Activated CD8-positive, alpha-beta T cell treated with anti-CD3 and anti-CD28 coated beads for 36 hours (primary cell): ENCODE measurements around the gene CALHM2. TPM values are rescaled to one million over a fixed set of nuclear protein-coding genes. Genes with fewer than 3 reads are reported as not detected.

Experiments used
- ATAC-seq: fragments of 200-7000 bp; cut with Tn5 transposase; one replicate; pipeline ENCODE4 v1.10.0; 2021; ENCODE audit warnings: mild to moderate bottlenecking, moderate library complexity
- CTCF ChIA-PET: fragments of 350-600 bp; sonication (Branson Sonifier 250); formaldehyde crosslinking; loops from one replicate; lab custom pipeline; 2021; ENCODE audit warnings: antibody characterized with exemption; lab: Charles Lee
- POLR2A ChIA-PET: fragments of 350-600 bp; sonication (Branson Sonifier 250); formaldehyde crosslinking; loops from one replicate; lab custom pipeline; 2021; ENCODE audit warnings: antibody characterized with exemption; lab: Charles Lee
- DNase-seq: peaks from one replicate; pipeline ENCODE4 v3.0.0-alpha.2; 2020
- H3K27ac Mint-ChIP-seq: one replicate; pipeline ENCODE4 v1.8.0; 2021; ENCODE audit warnings: mild to moderate bottlenecking, mixed read lengths
- H3K27me3 Mint-ChIP-seq: one replicate; pipeline ENCODE4 v1.8.0; 2021; ENCODE audit warnings: mixed read lengths
- H3K36me3 Mint-ChIP-seq: one replicate; pipeline ENCODE4 v1.8.0; 2021; ENCODE audit warnings: low read depth, mixed read lengths
- H3K4me1 Mint-ChIP-seq: one replicate; pipeline ENCODE4 v1.8.0; 2021; ENCODE audit warnings: low read depth, mixed read lengths
- H3K4me3 Mint-ChIP-seq: one replicate; pipeline ENCODE4 v1.8.0; 2021; ENCODE audit warnings: mild to moderate bottlenecking, moderate library complexity, mixed read lengths
- H3K9me3 Mint-ChIP-seq: one replicate; pipeline ENCODE4 v1.8.0; 2021; ENCODE audit warnings: mixed read lengths
- CTCF ChIP-seq: fragments of 200-600 bp; IDR thresholded peaks from one replicate; pipeline ENCODE4 v1.8.0; 2022; ENCODE audit warnings: antibody characterized with exemption, mild to moderate bottlenecking
- intact Hi-C: fragments of 100-400 bp; cut with micrococcal nuclease; formaldehyde crosslinking; loops from one replicate; pipeline ENCODE4 v1.10.0; 2022
- total RNA-seq, 2 experiments: library from RNA; stranded (reverse); gene quantifications; one replicate each; pipeline ENCODE4 v1.2.3, GENCODE V29; 2021

Gene CALHM2
- total RNA-seq, 2 experiments from 2014 or later, result 7.6 to 9.5 TPM

GRCh38 chr10:103449208-103450144 lies 2.7 kb downstream of the CALHM2 start:
- H3K27ac Mint-ChIP-seq, result peak overlapping the region; percentile 53
- peaks cover 36% of the 10 kb centered on the region for H3K4me1 Mint-ChIP-seq
- ATAC-seq, result no peak
- H3K36me3 Mint-ChIP-seq, result peaks cover 42% of the 10 kb centered on the region
- peak overlapping the region; percentile 2 for H3K4me3 Mint-ChIP-seq
- no peaks in the 10 kb centered on the region for H3K9me3 Mint-ChIP-seq
- DNase-seq, result no peak
- ChIA-PET CTCF (interaction anchor here (1.1 to 2.4 kb wide), 2 partner anchors 32 to 33 kb away, joined by 3 to 9 read pairs; no protein-coding TSS in a partner anchor), POLR2A (interaction anchor here (0.9 to 1.9 kb wide), 6 partner anchors 10 to 43 kb away, joined by 3 to 6 read pairs (median 4); no protein-coding TSS in a partner anchor)
- no peaks in the 10 kb centered on the region for H3K27me3 Mint-ChIP-seq
- intact Hi-C loops, result loop anchor here (5.0 kb wide), 1 partner anchor 38 kb away; no protein-coding TSS in a partner anchor
- no peak for TF ChIP-seq CTCF

- peak overlapping the region; percentile 30 for H3K27ac Mint-ChIP-seq
- no peak for DNase-seq
- H3K4me1 Mint-ChIP-seq, result peaks cover 36% of the 10 kb centered on the region
- no peak for TF ChIP-seq CTCF
- ChIA-PET POLR2A (interaction anchor here (1.3 kb wide), 1 partner anchor 15 kb away, joined by 3 read pairs; no protein-coding TSS in a partner anchor), CTCF (interaction anchor here (1.1 to 2.4 kb wide), 3 partner anchors 28 to 32 kb away, joined by 3 to 9 read pairs (median 3); no protein-coding TSS in a partner anchor)
- no peaks in the 10 kb centered on the region for H3K27me3 Mint-ChIP-seq
- H3K4me3 Mint-ChIP-seq, result no peak overlapping the region
- H3K36me3 Mint-ChIP-seq, result peaks cover 49% of the 10 kb centered on the region
- intact Hi-C loops, result no loop called here
- H3K9me3 Mint-ChIP-seq, result no peaks in the 10 kb centered on the region
- ATAC-seq, result no peak
Observed at GRCh38 chr10:103448746-103449145, 3.4 kb downstream of the CALHM2 start.

GRCh38 chr10:103447187-103447586 lies 5.0 kb downstream of the CALHM2 start:
- H3K4me1 Mint-ChIP-seq, result peaks cover 29% of the 10 kb centered on the region
- CTCF ChIA-PET, result interaction anchor here (1.4 kb wide), 1 partner anchor 30 kb away, joined by 3 read pairs; no protein-coding TSS in a partner anchor
- H3K36me3 Mint-ChIP-seq, result peaks cover 58% of the 10 kb centered on the region
- DNase-seq, result no peak
- intact Hi-C loops, result no loop called here
- H3K27ac Mint-ChIP-seq, result peak overlapping the region; percentile 37
- TF ChIP-seq CTCF, result no peak
- no peaks in the 10 kb centered on the region for H3K9me3 Mint-ChIP-seq
- POLR2A ChIA-PET, result interaction anchor here (0.7 kb wide), 1 partner anchor 11 kb away, joined by 3 read pairs; no protein-coding TSS in a partner anchor
- H3K27me3 Mint-ChIP-seq, result no peaks in the 10 kb centered on the region
- H3K4me3 Mint-ChIP-seq, result no peak overlapping the region
- ATAC-seq, result no peak

DNA sequence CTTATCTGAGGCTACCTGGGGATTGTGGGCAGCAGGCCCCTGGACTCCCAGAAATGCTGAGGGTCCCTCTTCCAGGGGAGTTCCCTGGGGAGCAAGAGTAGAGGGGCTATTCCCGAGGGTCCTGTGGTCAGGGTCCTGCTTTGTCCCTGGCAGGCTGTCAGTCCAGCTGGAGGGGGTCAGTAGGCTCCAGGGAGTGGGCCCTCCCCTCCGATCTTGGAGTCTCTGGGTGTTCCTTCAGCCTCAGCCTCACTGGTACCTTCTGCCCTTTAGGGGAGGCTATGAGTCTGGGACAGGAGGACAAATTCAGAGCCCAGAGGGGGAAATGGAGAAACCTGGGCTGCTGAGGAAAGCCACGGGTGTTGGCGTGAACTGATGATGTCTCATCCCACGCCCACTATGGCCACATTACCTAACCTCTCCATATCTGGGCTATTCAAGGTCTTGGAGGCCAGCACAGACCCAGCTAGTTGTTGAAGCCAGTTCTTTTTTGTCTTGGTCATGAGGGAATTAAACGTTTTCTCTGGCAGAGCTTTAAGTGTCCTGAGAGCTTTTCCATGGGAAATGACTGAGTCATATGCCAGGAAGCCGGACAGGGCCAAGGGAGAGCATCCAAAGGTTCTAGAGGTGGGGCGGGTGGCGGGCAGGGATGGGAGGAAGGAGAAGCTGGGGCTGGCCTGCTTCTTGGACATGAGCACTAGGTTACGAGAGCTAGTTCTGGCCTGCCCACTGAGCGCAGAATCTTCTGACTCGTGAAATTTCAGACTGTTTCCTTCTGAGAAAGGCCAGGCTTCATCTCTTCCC lies 6.2 kb downstream of the CALHM2 start:
- H3K36me3 Mint-ChIP-seq, result peaks cover 62% of the 10 kb centered on the region
- ChIA-PET CTCF (no interaction called here), POLR2A (interaction anchor here (0.9 to 1.7 kb wide), 3 partner anchors 9 to 25 kb away, joined by 3 to 5 read pairs (median 3); no protein-coding TSS in a partner anchor)
- ATAC-seq (no peak), DNase-seq (no peak)
- H3K9me3 Mint-ChIP-seq, result no peaks in the 10 kb centered on the region
- peaks cover 23% of the 10 kb centered on the region for H3K4me1 Mint-ChIP-seq
- peak overlapping the region; percentile 16 for H3K27ac Mint-ChIP-seq
- no peaks in the 10 kb centered on the region for H3K27me3 Mint-ChIP-seq
- no peak overlapping the region for H3K4me3 Mint-ChIP-seq
- TF ChIP-seq CTCF, result no peak
- intact Hi-C loops, result no loop called here
